Uterus (tissue), 2 donors: ENCODE results near the gene SDHAF2.

Experiments
- CTCF ChIP-seq, 4 experiments: fragments of 200-600 bp in 2 of 4; fragments of 450-650 bp in 2 of 4; sonication (generic) in 2 of 4; IDR thresholded peaks; one replicate each; pipeline ENCODE4 v1.5.1; 2016 to 2019; ENCODE audit warnings: antibody characterized with exemption in 4 of 4, mild to moderate bottlenecking in 2 of 4, moderate library complexity in 1 of 4
- POLR2A ChIP-seq, 2 donors: fragments of 450-650 bp; IDR thresholded peaks; one replicate each; pipeline ENCODE4 v1.6.1; 2016; ENCODE audit warnings: antibody characterized with exemption in 2 of 2, mild to moderate bottlenecking in 1 of 2, moderate library complexity in 1 of 2

- no peak for TF ChIP-seq CTCF (IDR thresholded peaks at IDR 0.05)
- TF ChIP-seq POLR2A (IDR thresholded peaks at IDR 0.05), result no peak
Measured at GRCh38 chr11:61474013-61474643, 44.2 kb downstream of the SDHAF2 start.
